ENCODE data around the gene PFKFB2.

GRCh38 chr1:207067665-207068064 lies 14.6 kb downstream of the PFKFB2 start:
- TF ChIP-seq EZH2 (IDR thresholded peaks at IDR 0.05; ENCODE audit: borderline replicate concordance, low read length) (no peak), CTCF (conservative IDR thresholded peaks at IDR 0.05 in 1 of 2, IDR thresholded peaks at IDR 0.05 in 1 of 2; ENCODE audit: extremely low read depth in 1 of 2, insufficient read depth in 1 of 2, low read depth in 1 of 2, low read length in 2 of 2) (no peak)
